Stimulated activated CD8-positive, alpha-beta memory T cell treated with anti-CD3 and anti-CD28 coated beads, Interleukin-12 subunit alpha, Interleukin-12 subunit beta, amount 100 ng/mL, for 24 hours (primary cell): ENCODE measurements around the gene B4GALT6.

Source experiments
- DNase-seq: peaks from one replicate; pipeline ENCODE4 v3.0.0-alpha.2; 2020; ENCODE audit errors: extremely low read depth

Gene B4GALT6

DNA sequence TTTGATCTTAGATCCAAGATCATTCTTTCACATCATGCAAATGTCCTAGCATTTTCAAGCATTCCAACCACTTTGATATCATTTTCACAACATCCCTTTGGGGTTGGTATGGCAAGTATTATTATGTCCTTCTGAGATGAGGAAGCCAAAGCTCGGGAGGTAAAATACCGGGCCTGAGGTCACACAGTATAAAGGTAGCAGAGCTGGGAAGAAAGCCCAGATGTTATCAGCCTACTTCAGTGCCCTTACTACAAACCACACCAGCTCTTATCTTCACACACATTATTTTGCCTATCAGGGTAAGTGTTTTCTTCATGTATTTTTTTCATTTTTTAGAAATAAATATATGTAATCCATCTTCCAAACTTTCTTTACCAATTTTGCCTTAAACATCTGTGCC is 4.2 kb upstream of the B4GALT6 start:
- no peak for DNase-seq

DNA sequence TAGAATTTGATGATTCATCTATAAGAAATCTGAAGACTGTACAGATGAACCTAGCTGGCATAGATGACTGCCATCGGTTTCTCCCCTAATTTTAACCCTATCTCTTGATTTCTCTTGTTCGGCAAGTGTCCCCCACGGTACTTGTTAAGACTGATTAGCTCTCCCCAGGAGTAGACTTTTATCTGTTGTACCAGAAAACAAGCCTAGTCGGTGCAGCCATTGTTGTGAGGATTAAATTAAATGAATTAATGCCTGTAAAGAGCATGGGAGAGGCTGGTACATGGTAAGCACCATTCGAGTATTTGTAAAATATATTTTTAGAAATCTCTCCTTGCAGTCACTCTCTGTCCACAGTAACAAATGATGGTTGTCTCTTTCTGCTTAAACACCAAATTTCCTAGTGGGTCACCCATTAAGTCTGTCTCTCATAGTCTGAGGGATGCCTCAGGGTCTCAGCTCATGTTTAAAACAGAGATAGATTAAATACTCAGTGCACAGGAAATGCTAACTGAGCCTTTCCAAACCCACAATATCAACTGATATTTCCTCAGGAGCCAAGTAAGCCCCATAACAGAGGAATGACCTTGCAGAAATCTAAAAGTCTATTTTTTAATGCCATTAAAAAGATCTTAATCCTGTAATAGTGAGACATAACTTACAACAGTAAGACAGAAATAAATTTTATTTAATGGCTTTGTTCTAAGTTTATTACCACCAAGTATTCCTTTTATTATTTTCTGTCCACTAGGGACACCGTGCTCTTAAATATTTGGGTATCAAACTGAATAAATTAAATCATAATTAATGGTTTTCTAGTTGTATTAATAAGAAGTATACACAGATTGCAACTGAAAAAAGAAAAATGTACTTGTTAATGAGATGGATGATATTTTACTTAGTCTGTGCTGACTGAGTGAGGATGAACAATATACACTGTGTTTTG is 2.9 kb upstream of the B4GALT6 start:
- no peak for DNase-seq

DNA sequence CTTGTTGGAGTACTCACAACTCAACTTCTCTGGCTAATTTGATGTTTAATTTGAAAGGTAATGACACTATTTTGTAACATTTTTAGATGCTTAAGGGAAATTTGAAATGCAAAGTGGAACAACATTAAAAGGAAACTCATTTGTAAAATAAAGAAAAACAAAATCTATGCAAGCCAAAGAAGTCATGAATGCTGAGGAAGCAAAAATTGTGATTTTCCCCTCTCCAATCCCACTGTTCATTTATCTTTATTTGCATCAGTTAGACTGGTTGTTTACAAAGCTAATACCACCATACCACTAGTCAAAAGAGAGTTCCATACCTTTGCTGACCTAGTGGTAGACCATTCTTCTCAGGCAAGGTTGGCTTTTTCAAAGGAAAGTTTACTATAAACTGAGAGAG is 2.2 kb upstream of the B4GALT6 start:
- no peak for DNase-seq

DNA sequence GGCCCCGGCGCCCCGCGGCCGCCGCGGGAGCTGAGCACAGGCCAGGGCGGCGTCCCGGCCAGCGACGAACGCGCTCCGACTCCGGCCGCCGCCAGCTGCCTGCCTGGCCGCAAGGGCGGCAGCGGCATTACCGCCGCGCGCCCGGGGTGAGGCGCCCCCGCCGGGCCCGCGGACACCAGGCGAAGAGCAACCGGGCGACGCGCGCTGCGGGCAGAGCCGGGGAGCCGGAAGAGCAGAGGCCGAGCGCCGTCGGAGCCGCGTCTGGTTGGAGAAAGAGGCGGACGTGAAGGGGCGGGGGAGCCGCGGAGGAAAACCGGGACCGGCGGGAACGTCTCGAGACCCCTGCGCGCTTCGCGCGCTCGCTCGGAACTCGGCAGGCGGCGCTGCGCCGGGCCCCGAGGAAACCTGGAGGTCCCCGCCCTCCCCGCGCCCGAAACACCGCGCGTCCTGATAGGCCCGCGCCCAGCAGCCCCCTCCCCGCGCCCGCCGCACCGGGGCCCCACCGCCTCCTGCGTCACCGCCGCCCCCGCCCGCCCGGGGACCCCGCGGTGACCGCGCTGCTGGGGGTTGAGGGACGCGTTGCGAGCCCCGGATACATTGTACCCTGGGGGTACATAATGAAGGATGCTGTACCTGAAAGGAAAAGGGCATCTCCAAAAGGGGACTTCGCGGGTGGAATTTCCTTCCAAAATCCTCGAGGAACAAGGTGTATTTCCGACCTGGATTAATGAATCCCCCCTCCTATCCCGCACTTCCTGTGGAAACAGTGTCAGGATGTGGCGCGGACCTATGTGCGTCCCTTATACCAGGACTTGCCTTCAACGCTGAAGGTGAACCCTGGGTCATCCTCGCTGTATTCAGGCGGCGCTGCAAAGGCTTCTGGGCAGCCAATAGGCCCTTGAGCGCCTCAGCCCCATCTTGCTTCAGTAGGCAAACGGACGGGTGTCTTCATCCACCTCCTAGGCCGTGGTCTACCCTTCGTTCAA is 1.0 kb upstream of the B4GALT6 start:
- DNase-seq = peak; percentile 11

DNA sequence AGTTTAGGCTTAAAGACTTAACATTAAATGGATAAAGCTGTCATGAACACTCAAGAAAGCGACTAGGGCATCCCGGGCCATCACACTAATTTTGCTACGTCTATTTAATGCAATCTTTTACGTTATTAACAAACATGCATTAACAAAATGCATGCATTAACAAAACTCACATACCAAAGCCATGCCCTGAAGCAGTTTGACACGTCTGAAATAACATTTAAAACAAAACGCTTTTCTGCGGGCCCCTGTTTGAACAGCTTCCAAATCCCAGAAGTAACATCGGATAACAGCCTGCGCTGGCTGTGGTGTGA is 458 bp downstream of the B4GALT6 start:
- DNase-seq = no peak

DNA sequence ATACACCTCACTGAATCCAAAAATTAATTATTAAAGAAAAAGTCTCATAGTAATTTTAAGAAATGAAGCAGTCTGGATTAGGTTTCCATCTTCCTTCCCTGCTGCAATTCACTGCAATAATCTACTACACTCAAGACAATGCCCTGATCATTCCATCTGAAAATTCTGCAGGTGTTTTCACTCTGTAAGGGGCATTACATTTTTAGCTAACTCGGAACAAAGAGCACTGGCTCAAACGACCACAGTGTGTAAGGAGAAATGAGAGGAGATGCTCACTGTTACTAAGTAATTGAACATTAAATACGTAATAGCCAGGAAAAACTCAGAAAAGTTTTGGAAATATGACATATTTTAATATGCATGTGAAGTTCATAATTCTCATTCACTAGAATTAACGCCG is 1.3 kb downstream of the B4GALT6 start:
- DNase-seq = no peak

DNA sequence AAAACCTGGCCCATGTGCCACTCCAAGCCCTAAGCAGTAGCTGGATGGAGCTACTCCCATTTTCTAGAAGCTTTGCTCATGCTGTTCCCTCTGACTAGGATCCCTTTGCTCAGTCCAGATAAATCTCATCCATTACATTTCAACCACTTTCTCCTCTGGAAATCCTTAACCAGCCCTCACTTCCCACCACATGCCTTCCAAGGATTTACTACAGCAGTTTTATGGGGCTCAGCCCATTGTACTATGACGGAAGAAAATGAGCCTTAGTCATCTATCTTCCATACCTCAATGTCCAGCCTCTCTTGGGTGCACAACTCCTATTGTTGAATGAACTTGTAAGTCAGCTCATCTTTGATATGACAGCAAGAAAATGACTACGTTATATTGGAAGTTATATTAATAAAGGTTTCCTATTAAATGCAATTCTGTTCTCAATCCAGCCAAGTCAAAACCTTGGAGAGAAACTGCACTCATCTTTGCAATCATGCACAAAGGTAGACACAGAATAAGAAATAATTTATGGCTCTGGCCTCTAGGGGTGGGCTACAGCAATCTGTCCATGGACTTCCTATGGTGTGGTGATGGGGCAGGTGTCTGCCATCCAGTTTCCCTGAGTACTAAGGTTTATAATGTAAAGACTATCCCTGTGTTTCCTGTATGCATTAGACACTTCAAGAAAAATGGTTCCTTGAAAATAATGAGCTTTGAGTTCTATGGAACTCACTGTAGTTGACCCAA is 3.4 kb downstream of the B4GALT6 start:
- no peak for DNase-seq

DNA sequence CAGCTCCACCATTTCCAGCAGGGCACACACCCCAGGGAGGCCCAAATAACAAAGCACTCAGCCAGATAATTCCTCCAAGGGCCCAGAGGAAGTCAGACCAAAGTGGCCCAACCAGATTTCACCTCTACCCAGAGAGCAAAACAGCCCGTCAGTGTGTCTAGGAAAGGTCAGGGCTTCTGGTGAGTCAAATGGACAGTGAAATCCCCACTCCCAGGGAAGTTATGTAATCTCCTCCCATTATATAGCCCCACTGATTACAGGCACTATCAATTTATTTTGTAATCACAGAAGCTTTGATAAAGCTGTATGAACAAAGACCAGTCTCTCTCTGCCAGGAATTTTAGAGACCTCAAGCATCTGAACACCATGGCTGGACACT is 4.0 kb downstream of the B4GALT6 start:
- no peak for DNase-seq

DNA sequence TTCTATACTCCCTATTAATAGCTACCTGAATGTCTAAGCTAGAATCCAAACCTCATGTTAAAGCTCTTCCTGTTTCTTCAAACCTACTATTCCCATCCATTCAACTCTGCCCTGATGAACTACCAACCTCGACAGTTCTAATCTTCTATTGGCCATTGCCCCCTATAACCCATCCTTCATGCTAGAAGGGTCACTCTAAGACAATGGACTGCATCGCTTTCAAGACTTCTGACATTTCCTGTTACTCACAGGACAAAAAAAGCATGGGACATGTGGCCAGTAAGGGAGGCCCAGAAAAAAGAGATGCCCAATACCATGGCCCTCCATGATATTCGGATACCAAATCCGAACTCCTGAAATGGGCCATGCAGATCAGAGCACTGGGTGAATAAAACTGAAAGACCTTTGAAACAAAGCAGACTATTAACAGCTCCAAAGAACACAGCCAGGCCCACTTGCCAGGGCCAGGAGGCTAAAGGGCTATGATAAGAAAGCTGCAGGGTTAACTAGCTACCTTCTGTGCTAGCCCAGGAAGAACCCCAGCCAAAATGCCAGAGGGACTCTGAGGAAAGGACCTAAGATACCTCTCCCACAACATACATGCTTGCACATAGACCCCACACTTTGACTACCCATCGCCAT is 4.5 kb downstream of the B4GALT6 start:
- no peak for DNase-seq

DNA sequence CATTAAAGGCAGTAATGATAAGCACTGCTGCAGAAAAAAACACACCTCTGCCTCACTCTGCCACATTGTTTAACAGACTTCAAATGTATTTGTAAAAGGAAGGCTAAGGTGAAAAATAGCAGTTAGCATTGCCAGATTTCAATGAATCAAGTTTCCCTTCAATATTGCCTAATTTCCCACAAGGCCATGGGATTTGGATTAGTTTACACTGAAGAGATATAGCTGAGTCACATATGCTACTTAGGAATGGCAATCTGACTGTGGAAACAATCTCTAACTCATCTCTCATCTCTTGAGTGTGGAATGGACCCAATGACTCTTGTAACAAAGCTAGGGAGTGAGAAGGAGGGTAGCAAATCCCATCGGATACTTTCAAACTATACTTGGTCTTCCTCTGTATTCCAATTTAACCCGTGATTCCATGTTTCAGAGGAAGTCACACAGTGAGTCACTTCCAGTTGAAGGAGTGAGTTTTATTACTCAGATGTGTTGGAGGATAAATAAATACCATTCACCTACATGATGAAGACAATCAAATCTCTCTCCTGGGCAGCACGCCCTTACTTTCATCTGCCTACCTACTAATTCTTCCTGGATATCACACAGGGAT is 5.1 kb downstream of the B4GALT6 start:
- no peak for DNase-seq

DNA sequence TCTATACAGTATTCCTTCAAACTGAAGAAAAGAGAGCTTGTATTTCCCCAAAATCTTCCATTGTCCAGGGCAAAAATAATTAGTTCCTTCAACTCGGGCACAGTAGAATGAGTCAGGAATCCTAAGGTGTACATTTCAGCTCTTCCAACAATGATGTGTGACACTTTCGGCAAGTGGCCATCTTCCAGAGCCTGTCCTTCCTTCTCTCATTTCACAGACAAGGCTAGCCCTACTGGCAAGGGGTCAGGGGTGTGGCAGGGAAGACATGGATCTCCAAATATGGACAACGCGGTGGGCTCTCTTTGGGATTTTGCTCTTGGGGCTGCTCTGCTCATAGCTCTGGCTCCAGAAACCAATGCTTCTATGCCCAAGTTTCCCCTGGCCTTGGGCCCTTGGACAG is 6.0 kb downstream of the B4GALT6 start:
- no peak for DNase-seq

DNA sequence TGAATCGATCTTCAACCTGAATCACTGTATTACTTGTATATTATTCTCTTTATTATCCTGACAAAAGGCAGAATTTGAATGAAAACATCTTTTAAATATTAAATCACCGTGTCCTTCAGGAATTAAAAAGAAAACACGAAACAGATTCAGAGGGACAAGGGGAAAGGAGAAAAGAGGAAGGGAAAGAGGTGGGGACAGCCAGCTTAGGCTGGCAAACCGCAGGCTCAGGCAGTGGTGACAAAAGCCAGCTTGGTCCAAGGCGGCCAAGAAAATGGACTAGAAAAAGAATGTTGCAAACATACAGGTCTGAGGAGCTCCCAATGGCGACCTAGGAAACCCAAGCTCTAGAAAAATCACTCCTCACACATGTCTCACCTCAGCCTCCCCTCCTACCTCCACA is 6.8 kb downstream of the B4GALT6 start:
- DNase-seq = no peak

DNA sequence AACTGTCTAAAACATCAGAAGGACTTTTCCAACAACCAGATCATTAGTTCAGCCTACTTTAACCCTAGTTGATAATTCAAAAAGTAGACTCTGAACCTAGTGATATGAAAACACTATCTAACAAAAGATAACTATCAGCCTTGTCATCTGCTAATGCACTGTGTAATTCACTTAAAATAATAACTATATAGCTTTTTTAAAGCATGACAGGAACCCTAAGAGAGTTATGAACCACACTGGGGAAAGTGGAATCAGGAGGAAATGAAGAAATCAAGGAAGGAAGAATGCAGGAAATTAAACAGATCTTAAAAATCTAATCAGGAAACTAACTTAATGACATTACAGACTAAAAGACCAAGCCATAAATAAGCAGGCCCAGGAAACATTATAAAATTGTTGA is 9.0 kb downstream of the B4GALT6 start:
- DNase-seq = no peak

DNA sequence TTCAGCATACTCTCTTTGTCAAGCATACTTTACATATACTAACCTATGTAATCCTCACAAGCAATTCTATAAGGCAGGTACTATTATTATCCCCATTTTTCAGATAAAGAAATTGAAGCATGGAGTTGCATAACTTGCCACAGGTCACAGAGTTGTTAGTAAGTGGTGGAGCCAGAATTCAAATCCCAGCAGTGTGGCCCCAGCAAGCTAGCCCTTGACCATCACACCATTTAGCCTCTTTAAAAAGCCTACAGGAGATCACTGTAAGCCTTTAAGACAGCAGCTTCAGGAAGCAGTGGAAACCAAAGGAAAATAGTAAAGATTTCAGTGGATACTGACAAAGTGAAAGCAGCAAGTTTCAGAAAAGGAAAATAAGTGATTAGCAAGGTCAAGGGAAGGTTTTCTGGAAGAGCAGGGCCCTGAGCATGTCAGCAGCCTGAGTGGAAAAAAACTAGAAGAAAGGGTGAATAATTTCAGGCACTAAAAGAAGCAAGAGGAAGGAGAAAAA is 11.7 kb downstream of the B4GALT6 start:
- no peak for DNase-seq

DNA sequence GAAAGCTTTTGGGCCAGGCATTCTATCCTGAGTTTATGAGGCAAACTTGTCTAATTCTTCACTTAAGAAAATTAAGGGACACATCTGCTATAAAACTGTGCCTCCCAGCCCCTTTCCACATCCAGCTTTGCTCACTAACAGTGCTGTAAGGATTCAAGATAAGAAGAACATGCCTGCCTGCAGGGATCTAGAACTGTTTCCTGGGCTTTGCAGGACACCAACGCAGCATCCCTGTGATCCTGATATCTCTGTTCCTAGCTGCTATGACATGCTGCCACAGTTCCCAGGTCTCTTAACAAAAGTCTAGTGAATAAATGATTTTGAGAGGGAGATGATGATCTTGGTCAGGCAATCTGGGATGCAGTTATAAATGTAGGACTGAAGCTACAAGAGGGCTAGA is 12.4 kb downstream of the B4GALT6 start:
- DNase-seq = no peak

DNA sequence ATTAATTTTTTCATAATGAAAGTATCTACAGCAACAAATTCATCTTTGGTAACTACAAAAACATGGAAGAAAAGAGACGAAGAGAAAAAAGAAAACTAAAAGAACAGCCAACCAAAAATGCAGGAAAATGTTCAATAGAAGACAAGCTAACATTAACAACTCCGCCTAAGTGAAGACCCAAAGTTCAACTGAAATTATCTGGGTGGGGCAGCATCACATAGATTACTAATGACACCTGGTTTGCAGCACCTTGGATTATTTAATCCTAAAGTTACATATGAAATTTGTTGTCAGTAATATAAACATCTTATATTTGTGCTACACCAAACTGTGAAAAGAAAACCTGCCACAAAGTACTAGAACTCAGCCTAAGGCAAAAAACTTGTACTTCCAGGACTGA is 14.8 kb downstream of the B4GALT6 start:
- no peak for DNase-seq

DNA sequence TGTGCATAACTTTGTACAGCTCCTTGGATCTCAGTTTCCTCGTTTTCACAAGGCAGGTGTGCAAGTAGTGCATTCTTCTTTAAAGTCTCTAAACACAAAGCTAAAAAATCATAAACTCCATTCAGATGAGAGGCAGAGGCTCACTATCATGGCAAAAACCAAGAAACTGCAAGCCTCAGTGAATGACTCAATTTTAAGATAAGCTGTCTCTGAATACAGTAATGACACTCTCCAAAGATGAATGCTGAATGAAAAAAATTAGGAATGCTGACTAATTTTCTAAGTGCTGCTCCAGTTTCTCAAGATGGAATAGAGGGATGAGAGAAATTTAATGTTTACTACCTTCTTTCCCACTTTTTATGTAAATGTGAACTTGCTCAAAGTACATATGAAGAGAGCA is 17.2 kb downstream of the B4GALT6 start:
- no peak for DNase-seq

DNA sequence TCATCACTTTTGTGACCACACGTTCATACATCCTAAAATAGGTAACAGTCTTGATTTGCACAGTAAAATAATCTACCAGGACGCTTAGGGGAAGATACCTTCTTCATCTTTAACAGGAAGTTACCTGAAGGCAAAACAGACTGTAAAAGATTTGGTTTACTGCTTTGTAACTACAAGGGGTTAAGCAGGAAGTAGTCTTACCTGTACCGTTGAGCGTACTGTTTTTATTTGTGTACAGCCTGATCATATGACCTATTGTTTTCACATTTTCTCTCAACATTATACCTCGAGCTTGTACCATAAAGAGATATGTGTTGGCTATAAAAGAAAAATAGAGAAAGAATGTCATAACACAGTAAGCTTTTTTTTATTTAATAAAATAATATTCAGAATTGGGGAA is 18.3 kb downstream of the B4GALT6 start:
- DNase-seq = no peak

DNA sequence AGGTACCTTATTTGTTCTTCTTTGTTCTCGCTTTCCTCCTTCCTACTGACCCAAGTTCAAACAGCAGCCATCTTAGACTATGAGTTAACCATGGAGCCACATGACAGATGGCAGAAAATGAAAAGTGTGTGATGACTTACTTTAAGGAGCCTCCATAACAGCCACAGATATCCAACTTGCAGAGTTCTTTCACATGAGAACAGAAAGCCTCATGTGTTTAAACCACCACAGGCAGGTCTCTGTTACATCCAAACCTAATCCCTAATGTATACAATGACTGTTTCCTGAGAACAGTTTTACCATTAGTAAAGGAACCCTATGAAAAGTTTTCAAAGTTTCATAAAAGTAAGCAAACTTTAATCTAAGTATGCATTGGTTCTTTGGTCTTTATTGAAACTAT is 20.3 kb downstream of the B4GALT6 start:
- DNase-seq = no peak

DNA sequence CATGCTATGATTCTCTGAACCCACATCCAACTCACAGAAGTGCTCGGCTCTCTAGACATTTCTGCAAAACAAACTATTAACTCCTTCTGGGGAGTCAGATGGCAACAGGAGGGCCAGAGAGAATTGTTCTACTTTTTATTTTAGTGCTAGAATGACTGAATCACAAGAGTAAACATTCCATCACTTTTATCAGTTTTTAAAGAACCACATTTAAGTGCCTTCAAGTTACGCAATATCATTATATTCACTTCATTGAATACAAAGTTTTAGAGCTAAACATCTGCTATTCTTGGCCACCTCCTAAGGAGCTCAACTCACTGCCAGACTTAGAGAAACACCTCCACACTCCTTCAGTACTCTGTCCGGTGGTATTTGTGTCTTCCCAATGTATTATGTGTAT is 22.4 kb downstream of the B4GALT6 start:
- no peak for DNase-seq

DNA sequence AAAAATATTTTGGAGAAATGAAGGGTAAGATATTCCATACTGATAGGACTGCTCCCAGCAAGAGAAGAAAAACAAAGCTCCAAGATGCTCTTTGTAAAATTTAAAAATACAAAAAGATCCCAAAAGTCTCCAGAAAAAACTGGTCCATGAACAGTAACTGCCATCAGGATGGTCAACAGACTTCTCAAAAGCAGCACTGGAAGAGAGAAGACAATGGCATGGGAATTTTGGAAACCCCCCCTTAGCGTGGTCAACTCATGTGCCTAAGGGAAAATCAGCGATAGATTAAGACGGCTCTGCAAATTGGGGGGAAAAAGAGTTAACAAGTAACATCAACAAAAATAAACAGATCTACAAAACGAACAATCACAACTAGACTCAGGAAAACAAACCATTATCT is 23.6 kb downstream of the B4GALT6 start:
- no peak for DNase-seq
